GM21825 (cell line): ENCODE measurements around the gene ATP8A1.
"Not testable (repeated sequence)": the region's sequence is repeated elsewhere in the genome, so short reads cannot be mapped to it uniquely, and the experiment has no call there.

Source experiments
- ATAC-seq: cut with Tn5 transposase; IDR thresholded peaks from one replicate; pipeline ENCODE4 v1.9.1; 2021; ENCODE audit warnings: mild to moderate bottlenecking, moderate library complexity; ENCODE audit not compliant: unreplicated experiment

Gene ATP8A1

GRCh38 chr4:42656944-42657792 is at the start of gene ATP8A1:
TSS of gene ATP8A1 (minus strand) at chr4:42657105. CDS start at chr4:42656873, 232 bp downstream.
- ATAC-seq, result peak; percentile 66

GRCh38 chr4:42706086-42706485 is 49.2 kb upstream of the ATP8A1 start:
- ATAC-seq, result no peak

GRCh38 chr4:42703813-42704212 is 46.9 kb upstream of the ATP8A1 start:
- no peak for ATAC-seq

GRCh38 chr4:42702895-42703294 is 46.0 kb upstream of the ATP8A1 start:
- ATAC-seq, result no peak

- not testable (repeated sequence) for ATAC-seq
Measured at GRCh38 chr4:42701780-42702179, 44.9 kb upstream of the ATP8A1 start.

GRCh38 chr4:42690537-42690936 is 33.6 kb upstream of the ATP8A1 start:
- ATAC-seq, result no peak

- ATAC-seq, result no peak
Measured at GRCh38 chr4:42683393-42683792, 26.5 kb upstream of the ATP8A1 start.

- ATAC-seq, result no peak
Measured at GRCh38 chr4:42678512-42678911, 21.6 kb upstream of the ATP8A1 start.

- no peak for ATAC-seq
Measured at GRCh38 chr4:42676066-42676951, 19.4 kb upstream of the ATP8A1 start.

GRCh38 chr4:42673082-42673425 is 16.1 kb upstream of the ATP8A1 start:
- no peak for ATAC-seq

GRCh38 chr4:42672359-42673081 is 15.6 kb upstream of the ATP8A1 start:
- no peak for ATAC-seq

GRCh38 chr4:42671431-42672194 is 14.7 kb upstream of the ATP8A1 start:
- no peak for ATAC-seq

- ATAC-seq, result no peak
Measured at GRCh38 chr4:42658261-42658660, 1.4 kb upstream of the ATP8A1 start.

- ATAC-seq, result no peak
Measured at GRCh38 chr4:42656679-42656943, 294 bp downstream of the ATP8A1 start.

GRCh38 chr4:42655921-42656678 is 805 bp downstream of the ATP8A1 start:
- peak; percentile 28 for ATAC-seq

GRCh38 chr4:42655269-42655637 is 1.7 kb downstream of the ATP8A1 start:
- ATAC-seq, result no peak

- no peak for ATAC-seq
Measured at GRCh38 chr4:42654631-42655268, 2.2 kb downstream of the ATP8A1 start.

GRCh38 chr4:42653626-42654560 is 3.0 kb downstream of the ATP8A1 start:
- no peak for ATAC-seq
